EL (cell line): Measurements from ENCODE around the gene EFNB3.
A peak's percentile ranks its signal among the peaks of the same experiment; 100 is the strongest.

Source experiments
- DNase-seq: peaks from one replicate; pipeline ENCODE4 v3.0.0-alpha.2; 2016

The EFNB3 gene, protein sequence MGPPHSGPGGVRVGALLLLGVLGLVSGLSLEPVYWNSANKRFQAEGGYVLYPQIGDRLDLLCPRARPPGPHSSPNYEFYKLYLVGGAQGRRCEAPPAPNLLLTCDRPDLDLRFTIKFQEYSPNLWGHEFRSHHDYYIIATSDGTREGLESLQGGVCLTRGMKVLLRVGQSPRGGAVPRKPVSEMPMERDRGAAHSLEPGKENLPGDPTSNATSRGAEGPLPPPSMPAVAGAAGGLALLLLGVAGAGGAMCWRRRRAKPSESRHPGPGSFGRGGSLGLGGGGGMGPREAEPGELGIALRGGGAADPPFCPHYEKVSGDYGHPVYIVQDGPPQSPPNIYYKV

GRCh38 chr17:7704601-7705268 is at the start of gene EFNB3:
Gene EFNB3, plus strand, starts transcription at chr17:7705202. Its CDS starts 397 bp downstream, at chr17:7705599.
- peak; percentile 40 for DNase-seq

- no peak for DNase-seq
Measured at GRCh38 chr17:7655541-7655840, 49.5 kb upstream of the EFNB3 start.

DNA sequence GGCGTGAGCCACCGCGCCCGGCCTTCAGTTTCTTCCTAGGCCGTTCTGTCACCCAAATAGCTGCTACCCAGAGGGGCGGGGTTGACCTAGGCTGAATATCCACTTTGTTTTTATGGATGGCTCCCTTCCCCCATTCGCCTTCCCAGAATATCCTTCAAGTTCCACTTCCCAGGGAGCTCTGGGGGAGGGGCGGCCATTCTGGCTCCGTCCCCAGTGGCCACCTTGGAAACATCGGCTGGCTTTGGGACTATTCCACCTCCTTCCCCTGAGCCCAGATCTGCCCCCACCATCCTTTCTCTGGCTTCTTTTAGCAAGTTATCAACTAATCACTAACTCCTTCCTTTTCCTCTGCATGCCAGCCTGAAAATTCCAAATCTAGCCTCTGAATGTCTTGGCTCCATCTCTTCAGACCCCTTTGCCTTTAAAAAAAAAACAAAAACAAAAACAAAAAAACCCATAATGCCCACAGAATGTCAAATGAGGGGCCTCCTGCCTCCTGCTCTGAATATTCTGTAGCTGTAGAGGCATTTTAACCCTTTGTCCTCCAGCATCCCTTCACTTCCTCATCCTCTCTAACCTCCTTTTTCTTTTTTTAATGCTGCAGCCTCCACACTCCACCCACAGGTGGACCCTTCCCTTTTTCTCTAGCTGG is 47.9 kb upstream of the EFNB3 start:
- DNase-seq = no peak

- DNase-seq = no peak
Measured at GRCh38 chr17:7667656-7668406, 37.2 kb upstream of the EFNB3 start.

- no peak for DNase-seq
Measured at GRCh38 chr17:7668482-7668881, 36.5 kb upstream of the EFNB3 start.

DNA sequence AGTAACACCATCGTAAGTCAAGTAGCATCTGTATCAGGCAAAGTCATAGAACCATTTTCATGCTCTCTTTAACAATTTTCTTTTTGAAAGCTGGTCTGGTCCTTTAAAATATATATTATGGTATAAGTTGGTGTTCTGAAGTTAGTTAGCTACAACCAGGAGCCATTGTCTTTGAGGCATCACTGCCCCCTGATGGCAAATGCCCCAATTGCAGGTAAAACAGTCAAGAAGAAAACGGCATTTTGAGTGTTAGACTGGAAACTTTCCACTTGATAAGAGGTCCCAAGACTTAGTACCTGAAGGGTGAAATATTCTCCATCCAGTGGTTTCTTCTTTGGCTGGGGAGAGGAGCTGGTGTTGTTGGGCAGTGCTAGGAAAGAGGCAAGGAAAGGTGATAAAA is 31.8 kb upstream of the EFNB3 start:
- DNase-seq = peak; percentile 21

DNA sequence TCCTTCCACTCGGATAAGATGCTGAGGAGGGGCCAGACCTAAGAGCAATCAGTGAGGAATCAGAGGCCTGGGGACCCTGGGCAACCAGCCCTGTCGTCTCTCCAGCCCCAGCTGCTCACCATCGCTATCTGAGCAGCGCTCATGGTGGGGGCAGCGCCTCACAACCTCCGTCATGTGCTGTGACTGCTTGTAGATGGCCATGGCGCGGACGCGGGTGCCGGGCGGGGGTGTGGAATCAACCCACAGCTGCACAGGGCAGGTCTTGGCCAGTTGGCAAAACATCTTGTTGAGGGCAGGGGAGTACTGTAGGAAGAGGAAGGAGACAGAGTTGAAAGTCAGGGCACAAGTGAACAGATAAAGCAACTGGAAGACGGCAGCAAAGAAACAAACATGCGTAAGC is 30.1 kb upstream of the EFNB3 start:
- DNase-seq = no peak

- no peak for DNase-seq
Measured at GRCh38 chr17:7676533-7676932, 28.5 kb upstream of the EFNB3 start.

GRCh38 chr17:7677388-7678067 is 27.5 kb upstream of the EFNB3 start:
- no peak for DNase-seq

GRCh38 chr17:7684851-7685532 is 20.0 kb upstream of the EFNB3 start:
- DNase-seq = no peak

GRCh38 chr17:7685533-7686221 is 19.3 kb upstream of the EFNB3 start:
- DNase-seq = peak; percentile 92

- DNase-seq = peak; percentile 84
Measured at GRCh38 chr17:7686222-7687071, 18.6 kb upstream of the EFNB3 start.

- peak; percentile 95 for DNase-seq
Measured at GRCh38 chr17:7687072-7687907, 17.7 kb upstream of the EFNB3 start, which contains the start of gene TP53. Gene TP53, minus strand, starts transcription at chr17:7687490. Its CDS starts 10,896 bp downstream, at chr17:7676594.

- DNase-seq = peak; percentile 100
Measured at GRCh38 chr17:7687908-7688807, 16.8 kb upstream of the EFNB3 start, which contains the start of gene WRAP53. Gene WRAP53, plus strand, starts transcription at chr17:7688477. Its CDS starts 172 bp downstream, at chr17:7688649.

DNA sequence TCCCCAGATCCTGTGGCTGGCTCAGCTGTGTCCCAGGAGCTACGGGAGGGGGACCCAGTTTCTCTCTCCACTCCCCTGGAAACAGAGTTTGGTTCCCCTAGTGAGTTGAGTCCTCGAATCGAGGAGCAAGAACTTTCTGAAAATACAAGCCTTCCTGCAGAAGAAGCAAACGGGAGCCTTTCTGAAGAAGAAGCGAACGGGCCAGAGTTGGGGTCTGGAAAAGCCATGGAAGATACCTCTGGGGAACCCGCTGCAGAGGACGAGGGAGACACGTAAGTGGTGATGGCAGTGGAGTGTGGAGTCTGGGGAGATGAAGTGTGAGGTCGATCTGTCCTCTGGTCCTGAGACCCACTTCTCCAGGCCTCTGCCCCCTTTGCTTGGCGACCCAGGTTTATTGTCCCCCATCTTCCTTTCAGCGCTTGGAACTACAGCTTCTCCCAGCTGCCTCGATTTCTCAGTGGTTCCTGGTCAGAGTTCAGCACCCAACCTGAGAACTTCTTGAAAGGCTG is 16.1 kb upstream of the EFNB3 start:
- DNase-seq = no peak

GRCh38 chr17:7695586-7695985 is 9.4 kb upstream of the EFNB3 start:
- no peak for DNase-seq

DNA sequence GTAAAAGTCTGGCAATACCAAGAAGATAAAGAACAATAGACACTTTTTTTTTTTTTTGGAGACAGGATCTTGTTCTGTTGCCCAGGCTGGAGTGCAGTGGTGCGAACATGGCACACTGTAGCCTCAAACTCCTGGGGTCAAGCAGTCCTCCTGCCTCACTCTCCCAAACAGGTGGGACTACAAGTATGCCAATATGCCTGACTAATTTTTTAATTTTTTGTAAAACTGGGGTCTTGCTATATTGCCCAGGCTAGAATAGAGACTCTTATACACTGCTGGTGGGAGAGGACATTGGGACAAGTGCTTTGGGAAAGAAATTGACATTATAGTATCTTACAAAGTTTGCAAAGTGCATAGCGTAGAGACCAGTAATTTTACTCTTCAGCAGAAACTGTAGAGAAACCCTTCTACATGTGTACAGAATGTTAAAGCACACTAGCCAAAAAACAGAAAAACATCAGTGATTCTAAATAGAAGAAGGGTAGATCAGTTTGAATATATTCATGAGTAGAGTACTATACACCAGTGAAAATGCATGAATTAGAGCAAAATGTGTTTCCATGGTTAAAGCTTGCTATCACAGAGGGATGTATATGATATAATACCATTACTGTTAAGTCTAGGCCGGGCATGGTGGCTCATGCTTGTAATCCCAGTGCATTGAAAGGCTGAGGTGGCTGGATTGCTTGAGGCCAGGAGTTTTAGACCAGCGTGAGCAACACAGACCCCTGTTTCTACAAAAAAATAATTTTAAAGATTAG is 7.0 kb upstream of the EFNB3 start:
- DNase-seq = no peak
